Gastrocnemius medialis (tissue), 4 donors: Measurements from ENCODE around the gene SLC24A4.

Experiments
- CTCF ChIP-seq, 5 experiments: fragments of 450-650 bp in 3 of 5; fragments of 200-600 bp in 2 of 5; sonication (generic) in 2 of 5; IDR thresholded peaks in 4 of 5; conservative IDR thresholded peaks in 1 of 5; 1 replicate in 4 of 5; 2 replicates in 1 of 5; pipeline ENCODE4 v1.5.1; 2016 to 2019; ENCODE audit warnings: antibody characterized with exemption in 5 of 5, mild to moderate bottlenecking in 3 of 5, moderate library complexity in 3 of 5
- POLR2A ChIP-seq, 2 donors: fragments of 450-650 bp; IDR thresholded peaks; one replicate each; pipeline ENCODE4 v1.6.1; 2017; ENCODE audit warnings: antibody characterized with exemption in 2 of 2, mild to moderate bottlenecking in 2 of 2, moderate library complexity in 2 of 2

- TF ChIP-seq POLR2A (IDR thresholded peaks at IDR 0.05) (no peak), CTCF (IDR thresholded peaks at IDR 0.05 in 4 of 5, conservative IDR thresholded peaks at IDR 0.05 in 1 of 5) (no peak)
These were observed 212.1 kb downstream of the SLC24A4 start for GRCh38 chr14:92534932-92535643.
